Immature natural killer cell (primary cell): ENCODE results near the gene TMCC1. TPM values are rescaled to one million over a fixed set of nuclear protein-coding genes. Genes with fewer than 3 reads are reported as not detected.

Experiments used
- DNase-seq, 3 donors: peaks; one replicate each; pipeline ENCODE4 v3.0.0; 2022; ENCODE audit warnings: mixed read lengths in 1 of 3
- H3K27ac Mint-ChIP-seq, 6 donors: one replicate each; pipeline ENCODE4 v1.8.0; 2020; ENCODE audit warnings: mixed read lengths in 6 of 6, mild to moderate bottlenecking in 5 of 6, inconsistent platforms in 4 of 6, moderate library complexity in 3 of 6
- H3K27me3 Mint-ChIP-seq, 3 donors: one replicate each; pipeline ENCODE4 v1.8.0; 2020 to 2021; ENCODE audit warnings: low read depth in 3 of 3, mild to moderate bottlenecking in 3 of 3, mixed read lengths in 3 of 3, moderate library complexity in 3 of 3, inconsistent platforms in 1 of 3
- H3K36me3 Mint-ChIP-seq, 3 donors: one replicate each; pipeline ENCODE4 v1.8.0; 2020; ENCODE audit warnings: mixed read lengths in 3 of 3, inconsistent platforms in 2 of 3, mild to moderate bottlenecking in 2 of 3
- H3K4me1 Mint-ChIP-seq, 2 donors: one replicate each; pipeline ENCODE4 v1.8.0; 2020; ENCODE audit warnings: inconsistent platforms in 2 of 2, mild to moderate bottlenecking in 2 of 2, mixed read lengths in 2 of 2, moderate library complexity in 1 of 2
- H3K4me3 Mint-ChIP-seq, 5 donors: one replicate each; pipeline ENCODE4 v1.8.0; 2020; ENCODE audit warnings: mild to moderate bottlenecking in 5 of 5, mixed read lengths in 5 of 5, inconsistent platforms in 3 of 5, moderate library complexity in 3 of 5
- H3K9me3 Mint-ChIP-seq, 6 donors: one replicate each; pipeline ENCODE4 v1.8.0; 2020; ENCODE audit warnings: mild to moderate bottlenecking in 6 of 6, mixed read lengths in 6 of 6, inconsistent platforms in 4 of 6, moderate library complexity in 3 of 6
- polyA plus RNA-seq, 3 donors: library from polyadenylated mRNA; unstranded; fragments of 300-500 nt; fragmentation: Illumina TruSeq; gene quantifications; one replicate each; pipeline ENCODE4 v1.2.3, GENCODE V29; 2021

The TMCC1 gene
- polyA plus RNA-seq, 3 donors from 2014 or later = 1.7 to 5.6 (median 2.2) TPM

- DNase-seq = peak; percentile 28 to 42 (median 34)
- peak overlapping the region; percentile 23 to 80 (median 63) for H3K27ac Mint-ChIP-seq
- peaks cover 0 to 5% (median 4%) of the 10 kb centered on the region in 3 donors for H3K27me3 Mint-ChIP-seq
Observed at GRCh38 chr3:129625072-129625874, 268.2 kb downstream of the TMCC1 start.

GRCh38 chr3:129624347-129625071 is 269.0 kb downstream of the TMCC1 start:
- Mint-ChIP-seq H3K4me3 (no peak overlapping the region), H3K36me3 (no peaks in the 10 kb centered on the region), H3K27ac (peak overlapping the region in 1 of 6 donors; percentile 59), H3K4me1 (peaks cover 30 to 36% of the 10 kb centered on the region in 2 donors), H3K9me3 (no peaks in the 10 kb centered on the region), H3K27me3 (peaks cover 0 to 5% (median 4%) of the 10 kb centered on the region in 3 donors)
- DNase-seq = no peak

More at GRCh38 chr3:129625072-129625874, 268.2 kb downstream of the TMCC1 start:
- no peaks in the 10 kb centered on the region for H3K36me3 Mint-ChIP-seq
- peak overlapping the region; percentile 64 to 85 (median 79) for H3K4me3 Mint-ChIP-seq
- peaks cover 30 to 36% of the 10 kb centered on the region in 2 donors for H3K4me1 Mint-ChIP-seq
- no peaks in the 10 kb centered on the region for H3K9me3 Mint-ChIP-seq

- H3K27ac Mint-ChIP-seq = no peak overlapping the region
- no peaks in the 10 kb centered on the region for H3K36me3 Mint-ChIP-seq
Observed at GRCh38 chr3:129623447-129624118, 269.9 kb downstream of the TMCC1 start.

GRCh38 chr3:129622933-129623332 is 270.6 kb downstream of the TMCC1 start:
- Mint-ChIP-seq H3K4me3 (no peak overlapping the region), H3K4me1 (peaks cover 34 to 38% of the 10 kb centered on the region in 2 donors), H3K36me3 (no peaks in the 10 kb centered on the region), H3K27ac (no peak overlapping the region), H3K27me3 (peaks cover 0 to 5% (median 4%) of the 10 kb centered on the region in 3 donors), H3K9me3 (no peaks in the 10 kb centered on the region)
- no peak for DNase-seq

More at GRCh38 chr3:129623447-129624118, 269.9 kb downstream of the TMCC1 start:
- DNase-seq = no peak
- Mint-ChIP-seq H3K4me1 (peaks cover 32 to 39% of the 10 kb centered on the region in 2 donors), H3K9me3 (no peaks in the 10 kb centered on the region), H3K4me3 (no peak overlapping the region), H3K27me3 (peaks cover 0 to 5% (median 4%) of the 10 kb centered on the region in 3 donors)

GRCh38 chr3:129622226-129622874 is 271.2 kb downstream of the TMCC1 start:
- Mint-ChIP-seq H3K27me3 (peaks cover 0 to 4% (median 0%) of the 10 kb centered on the region in 3 donors), H3K4me3 (no peak overlapping the region), H3K4me1 (peaks cover 28 to 33% of the 10 kb centered on the region in 2 donors), H3K9me3 (no peaks in the 10 kb centered on the region), H3K27ac (no peak overlapping the region), H3K36me3 (no peaks in the 10 kb centered on the region)
- DNase-seq = no peak

GRCh38 chr3:129621626-129622225 is 271.8 kb downstream of the TMCC1 start:
- Mint-ChIP-seq H3K4me3 (no peak overlapping the region), H3K36me3 (no peaks in the 10 kb centered on the region), H3K4me1 (peaks cover 27 to 29% of the 10 kb centered on the region in 2 donors), H3K27ac (peak overlapping the region in 1 of 6 donors; percentile 62), H3K9me3 (no peaks in the 10 kb centered on the region), H3K27me3 (peaks cover 0 to 5% (median 0%) of the 10 kb centered on the region in 3 donors)
- DNase-seq = no peak

- Mint-ChIP-seq H3K4me3 (no peak overlapping the region), H3K4me1 (peaks cover 22% of the 10 kb centered on the region in 2 donors), H3K36me3 (no peaks in the 10 kb centered on the region), H3K9me3 (no peaks in the 10 kb centered on the region), H3K27ac (no peak overlapping the region), H3K27me3 (peaks cover 0 to 5% (median 0%) of the 10 kb centered on the region in 3 donors)
- DNase-seq = no peak
Observed at GRCh38 chr3:129620828-129621559, 272.5 kb downstream of the TMCC1 start.

GRCh38 chr3:129619726-129620162 is 273.8 kb downstream of the TMCC1 start:
- Mint-ChIP-seq H3K9me3 (no peaks in the 10 kb centered on the region), H3K4me1 (peaks cover 10 to 12% of the 10 kb centered on the region in 2 donors), H3K27ac (no peak overlapping the region), H3K27me3 (peaks cover 0 to 3% (median 2%) of the 10 kb centered on the region in 3 donors), H3K4me3 (no peak overlapping the region), H3K36me3 (no peaks in the 10 kb centered on the region)
- DNase-seq = no peak

GRCh38 chr3:129618901-129619671 is 274.4 kb downstream of the TMCC1 start:
- Mint-ChIP-seq H3K4me1 (peaks cover 8 to 12% of the 10 kb centered on the region in 2 donors), H3K27ac (peak overlapping the region in 2 of 6 donors; percentile 21 to 41)

GRCh38 chr3:129618186-129618820 is 275.2 kb downstream of the TMCC1 start:
- no peaks in the 10 kb centered on the region for H3K9me3 Mint-ChIP-seq

More at GRCh38 chr3:129618901-129619671, 274.4 kb downstream of the TMCC1 start:
- DNase-seq = no peak
- peaks cover 0 to 2% (median 2%) of the 10 kb centered on the region in 3 donors for H3K27me3 Mint-ChIP-seq
- H3K9me3 Mint-ChIP-seq = no peaks in the 10 kb centered on the region
- H3K36me3 Mint-ChIP-seq = no peaks in the 10 kb centered on the region
- peak overlapping the region in 3 of 5 donors; percentile 9 to 26 (median 17) for H3K4me3 Mint-ChIP-seq

GRCh38 chr3:129617381-129618185 is 275.9 kb downstream of the TMCC1 start:
- no peak for DNase-seq
- Mint-ChIP-seq H3K4me3 (no peak overlapping the region), H3K4me1 (peaks cover 8 to 14% of the 10 kb centered on the region in 2 donors), H3K27me3 (peaks cover 0 to 2% (median 2%) of the 10 kb centered on the region in 3 donors), H3K36me3 (no peaks in the 10 kb centered on the region), H3K9me3 (no peaks in the 10 kb centered on the region), H3K27ac (no peak overlapping the region)

More at GRCh38 chr3:129618186-129618820, 275.2 kb downstream of the TMCC1 start:
- Mint-ChIP-seq H3K4me3 (peak overlapping the region in 3 of 5 donors; percentile 9 to 26 (median 17)), H3K27ac (peak overlapping the region in 3 of 6 donors; percentile 21 to 52 (median 41)), H3K36me3 (no peaks in the 10 kb centered on the region), H3K4me1 (peaks cover 8 to 12% of the 10 kb centered on the region in 2 donors), H3K27me3 (peaks cover 0 to 2% (median 2%) of the 10 kb centered on the region in 3 donors)
- DNase-seq = no peak
